Endothelial cell (in vitro differentiated cells): ENCODE data around the gene SLC38A7. TPM values are rescaled to one million over a fixed set of nuclear protein-coding genes. Genes with fewer than 3 reads are reported as not detected.

ENCODE experiments used
- DNase-seq: peaks from one replicate; pipeline ENCODE4 v3.0.0; 2021; ENCODE audit warnings: low spot score
- H3K27ac Mint-ChIP-seq: one replicate; pipeline ENCODE4 v1.8.0; 2021; ENCODE audit warnings: mixed read lengths, inconsistent platforms; ENCODE audit not compliant: unreplicated experiment
- H3K27me3 Mint-ChIP-seq: one replicate; pipeline ENCODE4 v1.8.0; 2021; ENCODE audit warnings: mild to moderate bottlenecking, moderate library complexity, mixed read lengths, inconsistent platforms; ENCODE audit not compliant: unreplicated experiment
- H3K36me3 Mint-ChIP-seq: one replicate; pipeline ENCODE4 v1.8.0; 2021; ENCODE audit warnings: mild to moderate bottlenecking, low read depth, mixed read lengths, inconsistent platforms; ENCODE audit not compliant: unreplicated experiment
- H3K4me1 Mint-ChIP-seq: one replicate; pipeline ENCODE4 v1.8.0; 2021; ENCODE audit warnings: mild to moderate bottlenecking, mixed read lengths, inconsistent platforms; ENCODE audit not compliant: unreplicated experiment
- H3K4me3 Mint-ChIP-seq: one replicate; pipeline ENCODE4 v1.8.0; 2021; ENCODE audit warnings: mild to moderate bottlenecking, mixed read lengths, inconsistent platforms; ENCODE audit not compliant: unreplicated experiment
- H3K9me3 Mint-ChIP-seq: one replicate; pipeline ENCODE4 v1.8.0; 2021; ENCODE audit warnings: mixed read lengths, inconsistent platforms; ENCODE audit not compliant: unreplicated experiment
- total RNA-seq: library from RNA; stranded (reverse); fragmentation: NEBNext Ultra II Directional; extraction: Animal tissue kit (Norgen Biotek cat#: 25700); gene quantifications from one replicate; pipeline ENCODE4 v1.2.1, GENCODE V29; 2021; ENCODE audit not compliant: unreplicated experiment
- TF ChIP-seq, protein P1 (sequence below): fragments of 200-600 bp; sonication (generic); IDR thresholded peaks from one replicate; pipeline ENCODE4 v1.5.0; 2021; ENCODE audit warnings: antibody characterized with exemption; ENCODE audit not compliant: unreplicated experiment

Gene SLC38A7
- total RNA-seq, 1 donor from 2014 or later = 56.7 TPM

GRCh38 chr16:58634265-58634802 is 50.2 kb downstream of the SLC38A7 start:
- no peaks in the 10 kb centered on the region for H3K9me3 Mint-ChIP-seq
- TF ChIP-seq, protein P1, sequence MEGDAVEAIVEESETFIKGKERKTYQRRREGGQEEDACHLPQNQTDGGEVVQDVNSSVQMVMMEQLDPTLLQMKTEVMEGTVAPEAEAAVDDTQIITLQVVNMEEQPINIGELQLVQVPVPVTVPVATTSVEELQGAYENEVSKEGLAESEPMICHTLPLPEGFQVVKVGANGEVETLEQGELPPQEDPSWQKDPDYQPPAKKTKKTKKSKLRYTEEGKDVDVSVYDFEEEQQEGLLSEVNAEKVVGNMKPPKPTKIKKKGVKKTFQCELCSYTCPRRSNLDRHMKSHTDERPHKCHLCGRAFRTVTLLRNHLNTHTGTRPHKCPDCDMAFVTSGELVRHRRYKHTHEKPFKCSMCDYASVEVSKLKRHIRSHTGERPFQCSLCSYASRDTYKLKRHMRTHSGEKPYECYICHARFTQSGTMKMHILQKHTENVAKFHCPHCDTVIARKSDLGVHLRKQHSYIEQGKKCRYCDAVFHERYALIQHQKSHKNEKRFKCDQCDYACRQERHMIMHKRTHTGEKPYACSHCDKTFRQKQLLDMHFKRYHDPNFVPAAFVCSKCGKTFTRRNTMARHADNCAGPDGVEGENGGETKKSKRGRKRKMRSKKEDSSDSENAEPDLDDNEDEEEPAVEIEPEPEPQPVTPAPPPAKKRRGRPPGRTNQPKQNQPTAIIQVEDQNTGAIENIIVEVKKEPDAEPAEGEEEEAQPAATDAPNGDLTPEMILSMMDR = no peak
- DNase-seq = no peak
- H3K36me3 Mint-ChIP-seq = no peaks in the 10 kb centered on the region
- peak overlapping the region; percentile 58 for H3K27ac Mint-ChIP-seq
- peaks cover 10% of the 10 kb centered on the region for H3K27me3 Mint-ChIP-seq
- H3K4me1 Mint-ChIP-seq = peaks cover 24% of the 10 kb centered on the region
- H3K4me3 Mint-ChIP-seq = no peak overlapping the region

DNA sequence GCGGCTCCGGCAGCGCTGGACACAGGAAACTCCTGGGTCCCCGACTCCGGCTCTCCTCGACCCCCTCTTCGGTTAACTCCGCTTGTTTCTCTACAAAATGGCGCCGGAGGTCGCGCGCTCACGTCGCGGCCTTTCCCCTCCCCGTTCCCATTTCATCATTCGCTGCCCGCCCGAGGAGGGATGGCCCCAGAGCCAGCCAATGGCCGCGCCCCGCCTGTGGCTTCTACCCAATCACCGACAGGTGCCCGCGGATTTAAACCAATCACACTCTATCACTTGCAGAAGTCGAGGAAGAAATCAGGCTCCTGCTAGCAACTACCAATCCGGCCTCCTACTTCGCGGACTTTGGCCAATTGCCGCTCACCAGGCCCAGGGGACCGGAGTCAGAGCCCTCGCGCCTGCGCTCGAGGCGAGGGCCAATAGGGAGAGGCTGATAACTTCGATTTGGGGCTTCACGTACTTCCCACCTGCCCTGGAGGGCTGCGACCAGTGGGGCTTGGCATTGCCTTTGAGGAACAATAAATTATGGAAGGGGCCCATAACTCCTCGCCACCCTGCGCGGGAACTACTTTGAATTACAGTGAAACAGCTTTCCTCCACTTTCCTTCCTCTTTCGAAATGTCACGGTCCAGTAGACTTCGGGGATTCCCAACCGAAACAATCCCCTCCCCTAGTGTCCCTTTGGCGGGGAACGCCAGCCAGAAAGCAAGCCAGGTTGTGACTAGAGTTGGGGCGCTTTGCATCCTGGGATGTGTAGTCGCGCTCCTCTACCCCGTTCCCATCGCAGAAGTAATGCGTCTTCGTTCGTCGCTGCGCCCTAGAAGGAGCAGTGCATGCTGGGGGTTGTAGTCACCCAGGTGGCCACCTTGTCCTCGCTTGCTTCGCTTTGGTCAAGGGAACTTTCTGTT is 54.6 kb downstream of the SLC38A7 start, which contains the start of gene CNOT1:
TSS of gene CNOT1 (minus strand) at position 94 of the 908 bp plus-strand sequence. CDS start 30,489 bp downstream, outside the sequence.
- peaks cover 17% of the 10 kb centered on the region for H3K27me3 Mint-ChIP-seq
- TF ChIP-seq, protein P1 = no peak
- no peaks in the 10 kb centered on the region for H3K36me3 Mint-ChIP-seq
- peaks cover 21% of the 10 kb centered on the region for H3K4me1 Mint-ChIP-seq
- DNase-seq = peak; percentile 98
- no peaks in the 10 kb centered on the region for H3K9me3 Mint-ChIP-seq
- H3K4me3 Mint-ChIP-seq = peak within 1 kb of the TSS; percentile 99
- peak within 1 kb of the TSS; percentile 97 for H3K27ac Mint-ChIP-seq

DNA sequence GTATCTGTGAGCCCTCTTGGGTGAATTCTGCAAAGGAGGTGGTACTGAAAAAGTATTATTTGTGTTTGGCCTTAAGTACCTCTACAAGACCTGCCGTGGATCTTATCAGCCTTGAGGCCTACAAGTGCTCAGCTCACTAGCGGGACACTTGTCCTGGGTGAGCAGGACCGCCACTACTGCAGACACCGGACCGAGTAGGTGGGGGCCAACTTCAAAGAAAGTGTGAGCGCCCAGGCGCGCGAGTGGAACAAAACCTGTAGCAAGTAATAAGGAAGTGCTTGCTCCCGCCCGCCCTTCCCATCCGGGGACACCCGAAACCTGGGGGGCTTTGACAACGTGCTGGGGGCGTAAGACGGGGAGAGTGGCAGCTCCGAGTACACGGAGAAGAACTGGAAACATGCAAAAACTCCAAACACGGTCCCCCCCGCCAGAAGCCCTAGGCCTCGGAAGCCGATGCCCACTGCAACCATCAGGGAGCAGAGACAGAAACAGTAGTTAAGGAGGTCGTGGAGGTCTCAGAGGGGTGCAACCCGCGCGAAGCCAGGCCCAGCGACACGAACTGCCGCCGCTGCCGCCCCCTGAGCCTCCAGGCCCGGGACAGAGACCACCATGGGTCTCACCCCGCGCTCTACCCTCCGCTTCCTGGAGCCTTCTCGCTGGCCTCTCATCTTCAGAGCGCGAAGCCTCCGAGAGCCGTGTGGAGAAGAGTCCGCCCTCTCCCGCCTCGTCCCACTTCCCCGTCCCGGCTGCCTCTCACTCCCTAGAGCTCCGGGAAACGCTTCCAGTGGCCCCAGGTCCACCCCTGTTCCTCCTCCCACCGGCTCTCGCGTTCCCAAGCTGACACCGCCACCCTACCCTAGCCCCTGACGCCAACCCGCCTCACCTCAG is 55.5 kb downstream of the SLC38A7 start:
- H3K27me3 Mint-ChIP-seq = peaks cover 17% of the 10 kb centered on the region
- DNase-seq = peak; percentile 18
- H3K9me3 Mint-ChIP-seq = no peaks in the 10 kb centered on the region
- TF ChIP-seq, protein P1 = no peak
- H3K4me3 Mint-ChIP-seq = peak overlapping the region; percentile 99
- H3K36me3 Mint-ChIP-seq = peaks cover 1% of the 10 kb centered on the region
- H3K27ac Mint-ChIP-seq = peak overlapping the region; percentile 97
- peaks cover 17% of the 10 kb centered on the region for H3K4me1 Mint-ChIP-seq

- Mint-ChIP-seq H3K4me3 (no peak overlapping the region), H3K27me3 (peaks cover 9% of the 10 kb centered on the region), H3K4me1 (peaks cover 8% of the 10 kb centered on the region), H3K36me3 (peaks cover 12% of the 10 kb centered on the region), H3K9me3 (no peaks in the 10 kb centered on the region), H3K27ac (no peak overlapping the region)
- TF ChIP-seq, protein P1 = no peak
- DNase-seq = no peak
These were observed 60.4 kb downstream of the SLC38A7 start for GRCh38 chr16:58624209-58624608.
